ENCODE results near the gene BTBD9. TPM values are rescaled to one million over a fixed set of nuclear protein-coding genes. Genes with fewer than 3 reads are reported as not detected.

BTBD9 gene
- polyA plus RNA-seq, 1 experiment: 5.4 TPM

GRCh38 chr6:38138374-38138773, 501.4 kb downstream of the BTBD9 start:
- H3K27me3 ChIP-seq (ENCODE audit: control insufficient read depth, insufficient read depth, low read length): no peaks in the 10 kb centered on the region
- ChIA-PET POLR2A (no interaction called here), CTCF (no interaction called here)
- TF ChIP-seq CTCF (IDR thresholded peaks at IDR 0.05; ENCODE audit: insufficient read depth, low read depth, low read length): no peak
- DNase-seq (ENCODE audit: low read depth): no peak
- peaks cover 8% of the 10 kb centered on the region for H3K36me3 ChIP-seq (ENCODE audit: control insufficient read depth, insufficient read depth, low read length)
- no peak overlapping the region for H3K4me3 ChIP-seq (ENCODE audit: low read depth, low read length)

GRCh38 chr6:38137608-38138265, 502.0 kb downstream of the BTBD9 start:
- Histone ChIP-seq H3K27me3 (ENCODE audit: control insufficient read depth, insufficient read depth, low read length) (no peaks in the 10 kb centered on the region), H3K36me3 (ENCODE audit: control insufficient read depth, insufficient read depth, low read length) (peaks cover 8% of the 10 kb centered on the region), H3K4me3 (ENCODE audit: low read depth, low read length) (no peak overlapping the region)
- TF ChIP-seq CTCF (IDR thresholded peaks at IDR 0.05; ENCODE audit: insufficient read depth, low read depth, low read length): no peak
- no peak for DNase-seq (ENCODE audit: low read depth)
- ChIA-PET CTCF (no interaction called here), POLR2A (no interaction called here)

GRCh38 chr6:38136547-38136946, 503.2 kb downstream of the BTBD9 start:
- no peak for TF ChIP-seq CTCF (IDR thresholded peaks at IDR 0.05; ENCODE audit: insufficient read depth, low read depth, low read length)
- DNase-seq (ENCODE audit: low read depth): no peak

GRCh38 chr6:38134704-38135088, 505.0 kb downstream of the BTBD9 start:
- POLR2A ChIA-PET: no interaction called here

More at GRCh38 chr6:38136547-38136946, 503.2 kb downstream of the BTBD9 start:
- Histone ChIP-seq H3K4me3 (ENCODE audit: low read depth, low read length) (no peak overlapping the region), H3K36me3 (ENCODE audit: control insufficient read depth, insufficient read depth, low read length) (peaks cover 8% of the 10 kb centered on the region), H3K27me3 (ENCODE audit: control insufficient read depth, insufficient read depth, low read length) (no peaks in the 10 kb centered on the region)
- POLR2A ChIA-PET: no interaction called here
- CTCF ChIA-PET: no interaction called here

More at GRCh38 chr6:38134704-38135088, 505.0 kb downstream of the BTBD9 start:
- CTCF ChIA-PET: no interaction called here
- TF ChIP-seq CTCF (IDR thresholded peaks at IDR 0.05; ENCODE audit: insufficient read depth, low read depth, low read length): no peak
- Histone ChIP-seq H3K36me3 (ENCODE audit: control insufficient read depth, insufficient read depth, low read length) (peaks cover 8% of the 10 kb centered on the region), H3K27me3 (ENCODE audit: control insufficient read depth, insufficient read depth, low read length) (no peaks in the 10 kb centered on the region), H3K4me3 (ENCODE audit: low read depth, low read length) (no peak overlapping the region)
- no peak for DNase-seq (ENCODE audit: low read depth)

Data from BJ (cell line).